Effector memory CD8-positive, alpha-beta T cell (primary cell): Measurements from ENCODE around the gene PIF1.

Experiments
- ATAC-seq: fragments of 150-1000 bp; cut with Tn5 transposase; replicated peaks from 2 replicates; pipeline ENCODE4 v1.10.0; 2021; ENCODE audit warnings: mild to moderate bottlenecking, moderate library complexity
- DNase-seq, 3 experiments: peaks; one replicate each; pipeline ENCODE4 v3.0.0; 2021
- H3K27ac Mint-ChIP-seq, 2 donors: one replicate each; pipeline ENCODE4 v1.8.0; 2022; ENCODE audit warnings: mild to moderate bottlenecking in 2 of 2, mixed read lengths in 2 of 2, moderate library complexity in 2 of 2
- H3K27me3 Mint-ChIP-seq, 2 donors: one replicate each; pipeline ENCODE4 v1.8.0; 2022; ENCODE audit warnings: mixed read lengths in 2 of 2
- H3K36me3 Mint-ChIP-seq: one replicate; pipeline ENCODE4 v1.8.0; 2022; ENCODE audit warnings: mild to moderate bottlenecking, moderate library complexity, mixed read lengths; ENCODE audit not compliant: insufficient read depth
- H3K4me1 Mint-ChIP-seq, 2 donors: one replicate each; pipeline ENCODE4 v1.8.0; 2022; ENCODE audit warnings: low read depth in 2 of 2, mixed read lengths in 2 of 2
- H3K4me3 Mint-ChIP-seq, 2 donors: one replicate each; pipeline ENCODE4 v1.8.0; 2022; ENCODE audit warnings: mild to moderate bottlenecking in 2 of 2, mixed read lengths in 2 of 2, moderate library complexity in 2 of 2
- H3K9me3 Mint-ChIP-seq, 2 donors: one replicate each; pipeline ENCODE4 v1.8.0; 2022; ENCODE audit warnings: mixed read lengths in 2 of 2

Gene PIF1

DNA sequence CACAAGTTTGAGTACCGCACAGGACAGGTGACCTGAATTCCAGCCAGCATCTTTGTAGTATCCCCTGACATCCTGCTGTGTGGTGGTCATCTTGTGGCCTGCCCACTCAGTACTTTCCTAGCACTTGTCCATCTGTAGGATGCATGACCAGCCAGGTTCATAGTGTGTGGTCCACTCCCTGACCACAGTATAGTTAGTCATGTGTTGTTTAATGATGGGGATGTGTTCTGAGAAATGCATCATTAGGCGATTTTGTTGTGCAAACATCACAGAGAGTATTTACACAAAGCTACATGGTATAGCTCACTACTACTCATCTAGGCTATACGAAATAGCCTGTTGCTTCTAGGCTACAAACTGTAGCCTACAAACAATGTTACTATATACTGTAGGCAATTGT lies 33.2 kb downstream of the PIF1 start:
- ATAC-seq: no peak
- Mint-ChIP-seq H3K9me3 (no peaks in the 10 kb centered on the region), H3K4me3 (no peak overlapping the region), H3K36me3 (no peaks in the 10 kb centered on the region), H3K27me3 (no peaks in the 10 kb centered on the region), H3K27ac (peak overlapping the region in 1 of 2 donors; percentile 26), H3K4me1 (no peaks in the 10 kb centered on the region)
- no peak for DNase-seq

DNA sequence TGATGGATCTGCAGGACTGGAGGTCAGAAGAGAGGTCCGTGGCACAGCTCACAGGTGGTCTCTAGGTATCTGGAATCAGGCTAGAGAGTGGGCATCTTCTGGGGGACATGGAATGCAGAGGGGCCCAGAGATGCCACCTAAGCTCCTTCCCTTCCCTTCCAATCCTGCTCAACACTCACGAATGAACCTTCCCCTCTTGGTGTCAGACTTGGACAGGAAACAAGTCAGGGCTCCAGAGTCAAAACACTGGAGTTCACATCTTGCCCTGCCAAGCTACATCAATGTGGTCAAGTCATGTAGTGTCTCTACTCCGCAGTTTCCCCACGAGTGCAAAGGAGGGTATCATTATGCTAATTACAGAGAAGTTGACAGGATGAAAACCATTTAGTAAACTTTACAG lies 34.0 kb downstream of the PIF1 start:
- Mint-ChIP-seq H3K4me3 (no peak overlapping the region), H3K9me3 (no peaks in the 10 kb centered on the region), H3K27ac (no peak overlapping the region), H3K27me3 (no peaks in the 10 kb centered on the region), H3K4me1 (no peaks in the 10 kb centered on the region), H3K36me3 (no peaks in the 10 kb centered on the region)
- DNase-seq (no peak), ATAC-seq (no peak)

DNA sequence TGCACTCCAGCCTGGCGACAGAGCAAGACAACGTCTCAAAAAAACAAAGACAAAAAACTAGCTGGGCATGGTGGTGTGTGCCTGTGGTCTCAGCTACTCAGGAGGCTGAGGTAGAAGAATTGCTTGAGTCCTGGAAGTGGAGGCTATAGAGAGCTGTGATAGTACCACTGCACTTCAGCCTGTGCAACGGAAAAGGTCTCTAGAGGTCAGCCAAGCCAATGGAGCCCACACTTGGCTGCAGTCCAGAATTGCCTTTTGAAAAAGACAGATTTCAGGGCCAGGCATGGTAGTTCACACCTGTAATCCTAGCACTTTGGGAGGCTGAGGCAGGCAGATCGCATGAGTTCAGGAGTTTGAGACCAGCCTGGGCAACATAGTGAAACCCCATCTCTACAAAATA lies 41.7 kb downstream of the PIF1 start:
- Mint-ChIP-seq H3K4me3 (no peak overlapping the region), H3K9me3 (no peaks in the 10 kb centered on the region), H3K4me1 (peaks cover 10 to 30% of the 10 kb centered on the region in 2 donors), H3K36me3 (no peaks in the 10 kb centered on the region), H3K27ac (no peak overlapping the region), H3K27me3 (no peaks in the 10 kb centered on the region)
- ATAC-seq (no peak), DNase-seq (no peak)

DNA sequence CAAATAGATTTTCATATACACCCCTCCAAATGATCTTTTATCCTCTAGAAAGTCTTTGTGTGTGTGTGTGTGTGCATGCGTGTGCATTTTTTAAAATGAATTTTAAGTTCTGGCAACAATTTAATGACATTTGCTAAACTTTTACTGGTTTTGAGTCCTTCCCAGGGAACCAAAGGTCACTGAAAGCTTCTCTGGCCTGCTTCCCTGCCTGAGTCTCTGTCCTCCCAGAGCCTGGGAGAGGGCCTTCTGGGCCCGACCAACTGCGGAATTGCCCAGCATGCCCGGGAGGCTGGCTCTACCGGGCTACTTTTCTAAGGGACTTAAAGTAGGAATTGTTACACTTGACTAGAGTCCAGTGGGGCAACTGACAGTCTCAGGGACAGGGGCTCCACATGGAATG lies 42.7 kb downstream of the PIF1 start:
- no peak for DNase-seq
- Mint-ChIP-seq H3K27ac (peak overlapping the region; percentile 54 to 84), H3K27me3 (peaks cover 0 to under 1% of the 10 kb centered on the region in 2 donors), H3K36me3 (no peaks in the 10 kb centered on the region), H3K4me3 (peak overlapping the region; percentile 19 to 28), H3K9me3 (no peaks in the 10 kb centered on the region), H3K4me1 (peaks cover 10 to 30% of the 10 kb centered on the region in 2 donors)
- ATAC-seq: no peak

DNA sequence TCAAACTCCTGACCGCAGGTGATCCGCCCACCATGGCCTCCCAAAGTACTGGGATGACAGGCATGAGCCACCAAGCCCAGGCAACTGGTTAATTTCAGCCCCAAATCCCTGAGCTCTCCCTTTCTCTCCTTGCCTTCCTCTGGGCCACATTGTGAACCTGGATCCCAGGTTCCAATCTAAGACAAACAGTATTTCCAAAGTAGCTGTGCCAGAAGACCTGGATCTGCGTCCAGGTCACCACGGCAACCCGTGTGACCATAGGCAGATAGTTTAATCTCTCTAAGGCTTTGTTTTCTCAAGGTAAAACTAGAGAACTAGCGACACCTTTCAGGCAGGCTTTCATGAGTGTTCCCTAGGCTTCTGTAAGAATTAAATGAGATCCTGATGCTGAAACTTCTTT lies 44.1 kb downstream of the PIF1 start:
- Mint-ChIP-seq H3K27ac (peak overlapping the region in 1 of 2 donors; percentile 54), H3K27me3 (peaks cover 9 to 15% of the 10 kb centered on the region in 2 donors), H3K4me3 (no peak overlapping the region), H3K4me1 (peaks cover 10 to 30% of the 10 kb centered on the region in 2 donors), H3K36me3 (no peaks in the 10 kb centered on the region), H3K9me3 (no peaks in the 10 kb centered on the region)
- ATAC-seq (no peak), DNase-seq (no peak)

DNA sequence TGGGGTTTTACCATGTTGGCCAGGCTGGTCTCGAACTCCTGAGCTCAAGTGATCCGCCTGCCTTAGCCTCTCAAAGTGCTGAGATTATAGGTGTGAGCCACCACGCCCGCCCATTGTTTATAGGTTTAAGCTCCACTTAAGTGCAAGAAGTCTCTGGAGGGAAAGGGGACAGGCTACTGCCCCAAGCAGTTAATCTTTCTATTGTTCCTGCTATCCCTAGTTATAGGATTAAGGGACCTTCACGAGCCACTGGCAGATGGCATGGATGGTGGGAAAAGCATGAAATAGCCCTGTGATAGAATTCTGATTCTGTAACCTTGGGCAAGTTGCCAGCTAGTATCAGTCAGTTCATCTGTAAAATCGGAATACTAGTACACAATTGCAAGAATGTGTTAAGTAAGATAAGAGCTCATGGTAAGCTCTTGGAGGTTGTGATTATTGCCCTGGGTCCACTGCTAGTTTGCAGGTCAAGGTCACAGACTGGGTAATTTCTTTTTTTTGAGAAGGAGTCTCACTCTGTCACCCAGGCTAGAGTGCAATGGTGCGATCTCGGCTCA lies 44.8 kb downstream of the PIF1 start:
- Mint-ChIP-seq H3K4me1 (peaks cover 10 to 35% of the 10 kb centered on the region in 2 donors), H3K36me3 (peaks cover 3% of the 10 kb centered on the region), H3K9me3 (no peaks in the 10 kb centered on the region), H3K4me3 (no peak overlapping the region), H3K27me3 (peaks cover 13 to 21% of the 10 kb centered on the region in 2 donors), H3K27ac (no peak overlapping the region)
- ATAC-seq (no peak), DNase-seq (no peak)

DNA sequence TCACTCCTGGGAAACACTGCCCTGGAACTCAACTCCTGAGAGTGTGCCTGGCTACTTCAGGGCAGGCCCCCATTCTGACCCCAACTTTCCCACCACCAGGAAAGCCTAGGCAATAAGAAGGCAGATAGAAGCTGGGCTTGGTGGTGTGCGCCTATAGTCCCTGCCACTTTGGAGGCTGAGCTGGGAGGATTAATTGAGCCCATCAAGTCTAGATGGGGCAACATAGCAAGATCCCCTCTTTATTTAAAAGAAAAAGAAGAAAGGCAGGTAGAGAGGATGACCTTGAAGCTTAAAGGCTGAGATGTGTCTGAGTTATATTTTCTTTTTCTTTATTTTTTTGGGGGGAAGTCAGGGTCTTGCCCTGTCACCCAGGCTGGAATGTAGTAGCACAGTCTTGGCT lies 45.8 kb downstream of the PIF1 start:
- H3K27me3 Mint-ChIP-seq: peaks cover 13 to 23% of the 10 kb centered on the region in 2 donors
- H3K4me1 Mint-ChIP-seq: peaks cover 10 to 35% of the 10 kb centered on the region in 2 donors
- H3K36me3 Mint-ChIP-seq: peaks cover 3% of the 10 kb centered on the region
- DNase-seq (no peak), ATAC-seq (no peak)
- no peak overlapping the region for H3K27ac Mint-ChIP-seq
- no peak overlapping the region for H3K4me3 Mint-ChIP-seq
- no peaks in the 10 kb centered on the region for H3K9me3 Mint-ChIP-seq

DNA sequence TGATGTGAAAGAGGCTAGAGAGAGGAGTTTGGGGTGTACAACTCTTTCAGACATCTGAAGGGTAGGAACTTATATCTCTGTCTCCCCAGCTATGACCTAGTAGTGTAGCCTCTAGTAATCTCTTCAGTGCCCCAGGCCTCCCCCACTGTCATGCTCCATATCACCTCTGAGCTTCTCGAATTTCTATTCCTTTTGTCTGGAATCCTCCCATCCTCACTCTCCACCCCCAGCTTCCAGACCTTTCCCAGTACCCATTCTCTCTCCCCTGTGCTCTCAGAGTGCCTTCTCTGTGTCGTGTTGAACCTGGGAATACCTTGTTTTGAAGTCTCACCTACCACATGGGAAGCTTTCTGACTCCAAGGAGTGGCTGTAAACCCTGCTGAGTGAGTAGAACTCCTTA lies 46.4 kb downstream of the PIF1 start:
- H3K36me3 Mint-ChIP-seq: peaks cover 3% of the 10 kb centered on the region
- no peak overlapping the region for H3K4me3 Mint-ChIP-seq
- DNase-seq (no peak), ATAC-seq (no peak)
- H3K4me1 Mint-ChIP-seq: peaks cover 14 to 35% of the 10 kb centered on the region in 2 donors
- peaks cover 19 to 29% of the 10 kb centered on the region in 2 donors for H3K27me3 Mint-ChIP-seq
- H3K27ac Mint-ChIP-seq: no peak overlapping the region
- H3K9me3 Mint-ChIP-seq: no peaks in the 10 kb centered on the region

DNA sequence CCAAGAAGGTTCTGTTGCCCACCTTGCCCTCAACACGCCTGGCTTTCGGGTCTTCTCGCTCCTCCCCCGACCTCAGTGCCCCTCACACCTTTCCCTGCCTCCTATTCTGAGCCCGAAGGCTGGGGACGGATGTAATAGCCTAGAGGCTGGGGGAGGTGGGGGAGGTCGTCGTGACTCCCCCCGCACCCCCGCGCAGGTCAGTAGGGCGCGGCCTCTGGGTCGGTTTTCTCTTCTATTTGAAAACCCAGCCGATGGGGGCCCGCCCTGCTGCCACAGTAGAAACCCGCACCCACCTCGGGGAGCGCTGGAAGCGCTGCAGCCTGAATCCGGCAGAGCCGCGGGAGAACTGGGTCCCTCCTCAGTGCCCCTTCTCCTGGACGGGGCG lies 49.1 kb downstream of the PIF1 start:
- Mint-ChIP-seq H3K36me3 (peaks cover 3% of the 10 kb centered on the region), H3K4me3 (peak overlapping the region; percentile 75 to 76), H3K9me3 (no peaks in the 10 kb centered on the region), H3K27me3 (peaks cover 21 to 49% of the 10 kb centered on the region in 2 donors), H3K27ac (no peak overlapping the region), H3K4me1 (peaks cover 4 to 11% of the 10 kb centered on the region in 2 donors)
- ATAC-seq (no peak), DNase-seq (no peak)

DNA sequence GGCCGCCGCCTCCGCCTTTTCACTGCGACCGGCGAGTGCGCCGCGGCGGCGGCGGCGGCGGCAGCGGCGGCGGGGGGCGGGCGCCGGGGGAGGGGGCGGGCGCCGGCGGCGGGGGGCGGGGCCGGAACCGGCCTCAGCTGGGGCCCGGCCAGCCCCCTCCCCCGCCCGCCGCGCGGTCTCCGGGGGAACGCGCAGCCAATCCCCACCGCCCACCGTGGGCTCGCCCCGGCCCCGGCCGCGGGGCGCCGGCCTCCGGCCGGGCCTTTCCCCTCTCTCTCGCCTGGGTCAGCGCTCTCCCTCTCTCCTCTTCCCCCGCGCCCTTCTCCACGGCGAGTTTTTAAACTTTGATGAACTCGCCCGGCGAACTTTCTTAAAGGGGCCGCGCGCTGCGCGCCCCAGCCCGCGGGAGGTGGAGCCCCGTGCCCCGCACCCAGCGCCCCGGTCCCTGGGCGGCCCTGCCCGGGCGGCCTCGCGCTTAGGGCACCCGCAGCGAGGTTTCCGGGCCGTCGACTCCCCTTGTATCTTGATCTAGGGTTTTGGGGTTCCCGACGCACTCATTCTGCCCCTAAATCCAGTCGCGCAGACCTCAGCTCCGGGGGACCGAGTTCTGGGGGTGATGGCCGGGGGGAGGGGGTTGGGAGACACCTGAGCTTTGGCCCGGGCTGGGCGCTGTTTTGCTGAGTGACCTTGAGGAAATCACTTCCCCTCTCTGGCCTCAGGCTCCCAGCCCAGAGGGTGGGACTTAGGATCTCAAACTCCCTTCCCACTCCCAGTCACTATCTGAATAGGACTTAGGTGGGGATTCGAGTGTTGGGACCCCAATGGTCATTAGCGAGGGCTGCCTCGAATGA lies 49.7 kb downstream of the PIF1 start, which contains the start of gene RBPMS2:
Gene RBPMS2 (minus strand): TSS at position 39 of the 851 bp plus-strand sequence. CDS start 270 bp downstream, outside the sequence.
- Mint-ChIP-seq H3K36me3 (peaks cover 3% of the 10 kb centered on the region), H3K27ac (no peak within 1 kb of the TSS), H3K27me3 (peaks cover 21 to 49% of the 10 kb centered on the region in 2 donors), H3K4me3 (peak within 1 kb of the TSS; percentile 75 to 76), H3K9me3 (no peaks in the 10 kb centered on the region), H3K4me1 (peaks cover 4 to 9% of the 10 kb centered on the region in 2 donors)
- no peak for DNase-seq
- ATAC-seq: peak; percentile 55

DNA sequence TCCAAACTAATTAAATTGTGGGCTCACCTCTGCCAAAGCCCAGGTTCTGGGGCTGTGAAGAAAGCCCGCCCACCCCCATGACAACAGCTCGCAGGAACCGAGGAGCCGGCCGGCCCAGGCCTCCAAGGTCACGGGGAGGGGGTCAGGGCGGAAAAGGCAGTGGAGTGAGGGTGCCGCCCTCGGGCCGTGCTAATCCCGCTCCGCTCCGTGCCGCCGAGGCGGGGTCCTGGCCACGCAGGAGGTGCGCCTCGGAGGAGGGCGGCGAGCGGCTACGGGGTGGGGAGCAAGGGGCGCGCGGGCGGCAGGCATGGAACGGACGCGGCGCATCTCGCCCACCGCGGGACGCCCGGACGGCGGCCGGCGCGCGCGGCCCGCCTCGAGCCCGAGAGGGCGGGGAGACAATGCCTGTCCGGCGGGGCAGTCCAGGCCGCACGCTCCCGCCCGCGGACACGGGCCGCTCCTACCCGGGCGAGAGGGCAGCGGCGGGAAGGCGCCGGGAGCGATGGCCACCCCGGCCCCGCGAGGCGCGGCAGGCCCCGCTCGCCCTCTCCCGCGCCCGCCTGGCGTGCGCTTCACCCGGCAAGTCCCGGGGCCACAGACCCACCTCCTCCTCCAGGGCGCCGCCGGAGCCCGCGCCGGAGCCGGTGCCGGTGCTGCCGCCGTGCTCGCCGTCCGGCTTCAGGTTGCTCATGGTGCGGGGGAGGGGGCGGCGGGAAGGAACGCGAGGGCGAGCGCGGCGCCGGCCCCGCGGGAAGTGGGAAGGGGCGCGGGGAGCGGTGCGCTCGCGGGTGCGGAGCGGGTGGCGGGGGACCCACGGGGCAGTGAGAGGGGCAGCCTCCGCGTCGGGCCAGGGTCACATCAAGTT lies 50.6 kb downstream of the PIF1 start:
- Mint-ChIP-seq H3K4me3 (peak overlapping the region; percentile 48 to 61), H3K36me3 (peaks cover 3% of the 10 kb centered on the region), H3K27ac (no peak overlapping the region), H3K27me3 (peaks cover 21 to 49% of the 10 kb centered on the region in 2 donors), H3K9me3 (no peaks in the 10 kb centered on the region), H3K4me1 (peaks cover 4 to 5% of the 10 kb centered on the region in 2 donors)
- ATAC-seq (peak; percentile 52), DNase-seq (peak in 1 of 3 experiments; percentile 11)

DNA sequence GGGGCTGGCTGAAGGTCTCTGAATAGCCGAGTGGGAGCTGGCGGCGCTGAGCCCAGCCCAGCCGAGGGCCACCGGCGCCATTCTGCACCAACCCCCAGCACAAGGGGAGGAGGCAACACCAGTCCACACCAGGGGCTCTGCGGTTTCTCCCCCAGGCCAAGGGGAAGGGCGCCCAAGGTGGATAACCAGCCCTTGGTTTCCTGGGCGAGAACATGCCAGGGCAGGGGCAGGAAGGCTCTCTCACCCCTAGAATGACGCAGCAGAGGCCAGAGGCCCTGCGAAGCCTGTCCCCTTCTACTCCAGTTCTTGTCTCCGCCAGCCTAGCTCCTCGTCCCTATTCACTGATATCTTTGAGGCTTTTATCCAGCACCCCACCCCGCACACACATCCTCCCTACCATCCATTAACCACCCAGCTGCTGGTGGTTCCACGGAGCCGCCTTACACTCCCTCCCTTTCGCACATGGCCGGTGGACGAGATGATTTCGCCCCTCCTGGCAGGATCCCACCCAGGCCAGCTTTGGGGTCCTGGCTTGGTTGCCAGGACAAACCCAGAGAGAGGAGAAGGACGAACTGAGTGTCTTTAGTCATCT lies 51.3 kb downstream of the PIF1 start:
- peaks cover 21 to 49% of the 10 kb centered on the region in 2 donors for H3K27me3 Mint-ChIP-seq
- ATAC-seq: no peak
- no peaks in the 10 kb centered on the region for H3K9me3 Mint-ChIP-seq
- H3K4me1 Mint-ChIP-seq: peaks cover 4 to 5% of the 10 kb centered on the region in 2 donors
- H3K27ac Mint-ChIP-seq: no peak overlapping the region
- DNase-seq: no peak
- H3K4me3 Mint-ChIP-seq: peak overlapping the region; percentile 48 to 61
- peaks cover 3% of the 10 kb centered on the region for H3K36me3 Mint-ChIP-seq

DNA sequence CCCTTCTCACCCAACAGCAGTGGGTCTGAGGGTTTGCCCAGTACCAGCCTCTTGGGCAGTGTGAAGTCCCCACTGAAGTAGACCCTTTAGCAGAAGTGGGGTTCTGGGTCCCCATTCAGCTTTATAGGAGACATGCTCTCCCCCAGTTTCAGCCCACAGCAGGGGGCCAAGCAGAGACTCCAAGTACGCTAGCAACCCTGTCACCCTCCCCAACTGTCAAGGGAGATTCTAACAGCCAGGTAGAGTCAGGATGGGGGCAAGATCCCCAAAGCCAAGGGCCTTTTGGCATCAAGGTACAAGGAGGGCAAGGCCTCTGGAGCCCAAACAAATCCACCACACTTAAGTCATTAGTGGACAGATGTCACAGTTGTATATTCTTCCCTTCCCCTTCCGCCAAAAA lies 51.8 kb downstream of the PIF1 start:
- ATAC-seq (no peak), DNase-seq (no peak)
- Mint-ChIP-seq H3K36me3 (peaks cover 3% of the 10 kb centered on the region), H3K27me3 (peaks cover 21 to 49% of the 10 kb centered on the region in 2 donors), H3K4me3 (peak overlapping the region; percentile 48 to 61), H3K9me3 (no peaks in the 10 kb centered on the region), H3K4me1 (peaks cover 4 to 5% of the 10 kb centered on the region in 2 donors), H3K27ac (no peak overlapping the region)
